Trophoblast cell (in vitro differentiated cells and primary cell): ENCODE results near the gene SLC66A1.

Source experiments
- DNase-seq, 2 donors: peaks; one replicate each; pipeline ENCODE4 v3.0.0-alpha.2; 2016
- H2AFZ ChIP-seq: 2 replicates; pipeline ENCODE4 v1.6.1; 2013; ENCODE audit warnings: low read length, moderate library complexity, mild to moderate bottlenecking; ENCODE audit not compliant: insufficient read depth, poor library complexity
- H2AK5ac ChIP-seq: 2 replicates; pipeline ENCODE4 v1.6.1; 2013; ENCODE audit warnings: mild to moderate bottlenecking, low read length
- H2BK120ac ChIP-seq: 2 replicates; pipeline ENCODE4 v1.6.1; 2013; ENCODE audit warnings: low read length, mild to moderate bottlenecking, moderate library complexity; ENCODE audit not compliant: insufficient read depth, poor library complexity
- H2BK12ac ChIP-seq: 2 replicates; pipeline ENCODE4 v1.6.1; 2013; ENCODE audit warnings: mild to moderate bottlenecking, low read length, moderate library complexity
- H2BK5ac ChIP-seq: 2 replicates; pipeline ENCODE4 v1.6.1; 2013; ENCODE audit warnings: low read length, low read depth, moderate library complexity, mild to moderate bottlenecking; ENCODE audit not compliant: poor library complexity
- H3K14ac ChIP-seq: 2 replicates; pipeline ENCODE4 v1.6.1; 2013; ENCODE audit warnings: mild to moderate bottlenecking, low read length
- H3K18ac ChIP-seq: 2 replicates; pipeline ENCODE4 v1.6.1; 2013; ENCODE audit warnings: mild to moderate bottlenecking, low read length
- H3K23ac ChIP-seq: 2 replicates; pipeline ENCODE4 v1.6.1; 2013; ENCODE audit warnings: low read length
- H3K27ac ChIP-seq: 2 replicates; pipeline ENCODE4 v1.5.1; 2013; ENCODE audit warnings: low read depth, mild to moderate bottlenecking, inconsistent platforms, low read length, moderate library complexity
- H3K27me3 ChIP-seq: 2 replicates; pipeline ENCODE4 v1.6.1; 2013; ENCODE audit warnings: inconsistent platforms, mild to moderate bottlenecking, low read length, moderate library complexity; ENCODE audit not compliant: insufficient read depth
- H3K36me3 ChIP-seq, 2 experiments: 1 replicate in 1 of 2; 2 replicates in 1 of 2; pipeline ENCODE4 v1.6.1; 2013; ENCODE audit warnings: low read length in 2 of 2, mild to moderate bottlenecking in 2 of 2, moderate library complexity in 1 of 2; ENCODE audit not compliant: insufficient read depth in 2 of 2, control insufficient read depth in 1 of 2
- H3K4ac ChIP-seq: 2 replicates; pipeline ENCODE4 v1.6.1; 2013; ENCODE audit warnings: low read depth, mild to moderate bottlenecking, low read length, moderate library complexity
- H3K4me1 ChIP-seq, 2 experiments: 1 replicate in 1 of 2; 2 replicates in 1 of 2; pipeline ENCODE4 v1.6.1; 2013; ENCODE audit warnings: low read length in 2 of 2, mild to moderate bottlenecking in 2 of 2, moderate library complexity in 1 of 2; ENCODE audit not compliant: insufficient read depth in 2 of 2, control insufficient read depth in 1 of 2
- H3K4me2 ChIP-seq: 2 replicates; pipeline ENCODE4 v1.6.1; 2013; ENCODE audit warnings: inconsistent platforms, mild to moderate bottlenecking, low read length, moderate library complexity
- H3K4me3 ChIP-seq: 2 replicates; pipeline ENCODE4 v1.5.1; 2013; ENCODE audit warnings: mild to moderate bottlenecking, low read depth, low read length, inconsistent platforms
- H3K79me1 ChIP-seq: one replicate; pipeline ENCODE4 v1.6.1; 2013; ENCODE audit warnings: low read length
- H3K79me2 ChIP-seq: 2 replicates; pipeline ENCODE4 v1.6.1; 2013; ENCODE audit warnings: low read length, mild to moderate bottlenecking; ENCODE audit not compliant: control insufficient read depth, insufficient read depth, poor library complexity
- H3K9ac ChIP-seq: 2 replicates; pipeline ENCODE4 v1.6.1; 2013; ENCODE audit warnings: mild to moderate bottlenecking, low read length
- H3K9me3 ChIP-seq: 2 replicates; pipeline ENCODE4 v1.6.1; 2013; ENCODE audit warnings: low read depth, mild to moderate bottlenecking, control low read depth, inconsistent platforms, low read length; ENCODE audit not compliant: insufficient read depth
- H4K12ac ChIP-seq: 2 replicates; pipeline ENCODE4 v1.6.1; 2013; ENCODE audit warnings: low read depth, mild to moderate bottlenecking, low read length, moderate library complexity
- H4K8ac ChIP-seq: 2 replicates; pipeline ENCODE4 v1.6.1; 2013; ENCODE audit warnings: low read depth, mild to moderate bottlenecking, low read length, moderate library complexity
- H4K91ac ChIP-seq: one replicate; pipeline ENCODE4 v1.6.1; 2013; ENCODE audit warnings: low read depth, mild to moderate bottlenecking, low read length, moderate library complexity
- WGBS: extraction: QIAGEN DNeasy Blood & Tissue Kit; methylation state at CpG from one replicate; pipeline ENCODE4 v1.1.7; 2013; ENCODE audit warnings: missing lambda C conversion rate; ENCODE audit not compliant: insufficient read length, insufficient coverage; ENCODE audit errors: extremely low coverage; 5-methylcytosine and 5-hydroxymethylcytosine counted together

The SLC66A1 gene

GRCh38 chr1:19366599-19367536 lies 54.7 kb downstream of the SLC66A1 start:
- no peak overlapping the region for H2AK5ac ChIP-seq
- H3K4me3 ChIP-seq = no peak overlapping the region
- no peak overlapping the region for H3K14ac ChIP-seq
- no peak overlapping the region for H2BK120ac ChIP-seq
- DNase-seq = no peak
- H3K9ac ChIP-seq = no peak overlapping the region
- H3K9me3 ChIP-seq = peaks cover 3% of the 10 kb centered on the region
- H3K4me2 ChIP-seq = no peak overlapping the region
- H2AFZ ChIP-seq = no peak overlapping the region
- H3K27ac ChIP-seq = no peak overlapping the region
- H3K4me1 ChIP-seq = peaks cover 19 to 20% of the 10 kb centered on the region in 2 experiments
- H3K79me2 ChIP-seq = peaks cover 2% of the 10 kb centered on the region
- H3K18ac ChIP-seq = no peak overlapping the region
- no peak overlapping the region for H3K4ac ChIP-seq
- H2BK5ac ChIP-seq = no peak overlapping the region
- H4K8ac ChIP-seq = no peak overlapping the region
- H3K36me3 ChIP-seq = peaks cover 12 to 28% of the 10 kb centered on the region in 2 experiments
- H4K12ac ChIP-seq = no peak overlapping the region
- H3K27me3 ChIP-seq = no peaks in the 10 kb centered on the region
- H3K79me1 ChIP-seq = peaks cover 2% of the 10 kb centered on the region
- no peak overlapping the region for H3K23ac ChIP-seq
- no peak overlapping the region for H4K91ac ChIP-seq
- WGBS = no CpG with 5 or more reads among the region's 18 CpGs
- H2BK12ac ChIP-seq = no peak overlapping the region

- no peak overlapping the region for H2AFZ ChIP-seq
- H4K8ac ChIP-seq = no peak overlapping the region
- no peak overlapping the region for H3K27ac ChIP-seq
- peak; percentile 51 to 78 for DNase-seq
- H2BK120ac ChIP-seq = no peak overlapping the region
- no peak overlapping the region for H3K9ac ChIP-seq
- peaks cover 14 to 32% of the 10 kb centered on the region in 2 experiments for H3K36me3 ChIP-seq
- no peaks in the 10 kb centered on the region for H3K27me3 ChIP-seq
- no peak overlapping the region for H2AK5ac ChIP-seq
- H4K91ac ChIP-seq = no peak overlapping the region
- H3K4ac ChIP-seq = no peak overlapping the region
- no peak overlapping the region for H3K23ac ChIP-seq
- no peak overlapping the region for H3K18ac ChIP-seq
- no peak overlapping the region for H3K14ac ChIP-seq
- no peak overlapping the region for H2BK5ac ChIP-seq
- H3K4me3 ChIP-seq = no peak overlapping the region
- H3K4me2 ChIP-seq = no peak overlapping the region
- no peak overlapping the region for H2BK12ac ChIP-seq
- peaks cover 19% of the 10 kb centered on the region in 2 experiments for H3K4me1 ChIP-seq
- H3K79me1 ChIP-seq = peaks cover 2% of the 10 kb centered on the region
- no peak overlapping the region for H4K12ac ChIP-seq
- peaks cover 3% of the 10 kb centered on the region for H3K9me3 ChIP-seq
- H3K79me2 ChIP-seq = peaks cover under 1% of the 10 kb centered on the region
- no CpG with 5 or more reads among the region's 13 CpGs for WGBS
These were observed 55.5 kb downstream of the SLC66A1 start for GRCh38 chr1:19367584-19368041.

- Histone ChIP-seq H3K4me2 (no peak overlapping the region), H3K4ac (no peak overlapping the region), H2BK120ac (no peak overlapping the region), H3K36me3 (peaks cover 15 to 32% of the 10 kb centered on the region in 2 experiments), H3K23ac (no peak overlapping the region), H3K27ac (no peak overlapping the region), H2BK5ac (no peak overlapping the region), H3K4me1 (peaks cover 19% of the 10 kb centered on the region in 2 experiments), H4K12ac (no peak overlapping the region), H4K91ac (no peak overlapping the region), H3K79me2 (no peaks in the 10 kb centered on the region), H3K18ac (no peak overlapping the region), H3K14ac (no peak overlapping the region), H2BK12ac (no peak overlapping the region), H2AFZ (no peak overlapping the region), H3K9ac (no peak overlapping the region), H4K8ac (no peak overlapping the region), H3K4me3 (no peak overlapping the region), H3K79me1 (peaks cover 2% of the 10 kb centered on the region), H3K27me3 (no peaks in the 10 kb centered on the region), H3K9me3 (peaks cover 3% of the 10 kb centered on the region), H2AK5ac (no peak overlapping the region)
- no CpG with 5 or more reads among the region's 5 CpGs for whole genome bisulfite sequencing
- DNase-seq = no peak
These were observed 55.9 kb downstream of the SLC66A1 start for GRCh38 chr1:19368050-19368449.

GRCh38 chr1:19368964-19369363 lies 56.8 kb downstream of the SLC66A1 start:
- WGBS = no CpG with 5 or more reads among the region's 5 CpGs
- Histone ChIP-seq H3K79me2 (no peaks in the 10 kb centered on the region), H2BK120ac (no peak overlapping the region), H3K9me3 (peaks cover 3% of the 10 kb centered on the region), H3K4me3 (no peak overlapping the region), H2AK5ac (no peak overlapping the region), H3K14ac (no peak overlapping the region), H3K23ac (no peak overlapping the region), H3K79me1 (peaks cover 2% of the 10 kb centered on the region), H3K9ac (no peak overlapping the region), H2BK5ac (no peak overlapping the region), H3K4me1 (peaks cover 19% of the 10 kb centered on the region in 2 experiments), H2AFZ (no peak overlapping the region), H4K8ac (no peak overlapping the region), H3K18ac (no peak overlapping the region), H3K4ac (no peak overlapping the region), H3K36me3 (peaks cover 20 to 36% of the 10 kb centered on the region in 2 experiments), H2BK12ac (no peak overlapping the region), H4K12ac (no peak overlapping the region), H3K27me3 (no peaks in the 10 kb centered on the region), H3K4me2 (no peak overlapping the region), H3K27ac (no peak overlapping the region), H4K91ac (no peak overlapping the region)
- no peak for DNase-seq
